ENCODE results near the gene TAS1R3. TPM values are rescaled to one million over a fixed set of nuclear protein-coding genes. Genes with fewer than 3 reads are reported as not detected.

TAS1R3 gene
- total and polyA plus RNA-seq, 12 donors, result 0.16 to 3.1 (median 0.37) TPM

DNA sequence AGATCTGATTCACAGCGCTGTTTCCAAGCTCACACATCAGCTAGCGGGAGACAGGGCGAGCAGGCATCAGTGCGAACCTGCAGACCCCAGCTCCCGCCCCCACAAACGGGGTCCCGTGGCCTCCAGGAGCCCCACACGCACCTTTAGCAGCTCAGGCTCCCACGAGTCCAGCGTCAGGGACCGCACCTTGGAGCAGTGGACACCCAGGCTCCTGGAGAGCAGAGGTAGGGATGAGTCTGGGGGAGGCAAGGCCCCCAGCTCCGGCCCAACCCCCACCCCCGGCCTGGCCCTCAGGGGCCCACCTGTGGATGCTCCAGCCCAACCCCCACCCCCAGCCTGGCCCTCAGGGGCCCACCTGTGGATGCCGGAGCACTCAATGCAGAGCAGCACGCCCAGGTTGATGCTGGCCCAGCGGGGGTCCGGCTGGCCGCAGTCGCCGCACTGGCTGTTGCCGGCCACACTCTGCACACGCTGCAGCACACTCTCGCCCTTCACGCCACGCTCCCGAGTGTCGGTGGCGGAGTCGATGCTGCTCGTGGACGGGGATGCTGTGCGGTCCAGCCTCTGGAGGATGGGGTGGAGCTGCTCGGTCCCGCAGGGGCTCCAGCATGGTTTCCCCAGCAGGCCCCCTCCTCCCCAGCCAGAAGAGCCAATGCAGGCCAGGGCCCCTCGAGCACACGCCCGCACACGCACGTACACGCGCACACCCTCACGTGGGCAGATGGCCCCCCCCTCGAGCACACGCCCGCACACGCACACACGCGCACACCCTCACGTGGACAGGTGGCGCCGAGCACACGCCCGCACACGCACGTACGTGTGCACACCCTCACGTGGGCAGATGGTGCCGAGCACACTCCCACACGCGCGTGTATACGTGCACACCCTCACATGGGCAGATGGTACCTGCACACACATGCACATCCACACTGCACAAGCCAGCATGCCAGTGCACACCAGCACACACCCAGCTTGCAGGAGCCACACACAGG, 34.7 kb upstream of the TAS1R3 start:
- ATAC-seq, result no peak
- Histone ChIP-seq H3K4me3 (no peak overlapping the region), H3K27me3 (no peaks in the 10 kb centered on the region), H3K36me3 (peaks cover 0 to 63% (median 16%) of the 10 kb centered on the region in 9 donors), H3K4me1 (peaks cover 0 to 13% (median 3%) of the 10 kb centered on the region in 9 donors), H3K27ac (no peak overlapping the region), H3K9me3 (no peaks in the 10 kb centered on the region)
- TF ChIP-seq, protein P1, sequence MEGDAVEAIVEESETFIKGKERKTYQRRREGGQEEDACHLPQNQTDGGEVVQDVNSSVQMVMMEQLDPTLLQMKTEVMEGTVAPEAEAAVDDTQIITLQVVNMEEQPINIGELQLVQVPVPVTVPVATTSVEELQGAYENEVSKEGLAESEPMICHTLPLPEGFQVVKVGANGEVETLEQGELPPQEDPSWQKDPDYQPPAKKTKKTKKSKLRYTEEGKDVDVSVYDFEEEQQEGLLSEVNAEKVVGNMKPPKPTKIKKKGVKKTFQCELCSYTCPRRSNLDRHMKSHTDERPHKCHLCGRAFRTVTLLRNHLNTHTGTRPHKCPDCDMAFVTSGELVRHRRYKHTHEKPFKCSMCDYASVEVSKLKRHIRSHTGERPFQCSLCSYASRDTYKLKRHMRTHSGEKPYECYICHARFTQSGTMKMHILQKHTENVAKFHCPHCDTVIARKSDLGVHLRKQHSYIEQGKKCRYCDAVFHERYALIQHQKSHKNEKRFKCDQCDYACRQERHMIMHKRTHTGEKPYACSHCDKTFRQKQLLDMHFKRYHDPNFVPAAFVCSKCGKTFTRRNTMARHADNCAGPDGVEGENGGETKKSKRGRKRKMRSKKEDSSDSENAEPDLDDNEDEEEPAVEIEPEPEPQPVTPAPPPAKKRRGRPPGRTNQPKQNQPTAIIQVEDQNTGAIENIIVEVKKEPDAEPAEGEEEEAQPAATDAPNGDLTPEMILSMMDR (IDR thresholded peaks at IDR 0.05), result no peak
- no peak for DNase-seq
- WGBS, 2 donors, result 94 to 96% methylated on average over 61 to 62 of the region's 62 CpGs
- intact Hi-C loops (cut with DNase I), result loop anchor here in 3 of 10 donors (10.0 kb wide), 3 partner anchors 172 to 272 kb away; partner anchors contain the start of gene AGRN (in 1 of the 3)

DNA sequence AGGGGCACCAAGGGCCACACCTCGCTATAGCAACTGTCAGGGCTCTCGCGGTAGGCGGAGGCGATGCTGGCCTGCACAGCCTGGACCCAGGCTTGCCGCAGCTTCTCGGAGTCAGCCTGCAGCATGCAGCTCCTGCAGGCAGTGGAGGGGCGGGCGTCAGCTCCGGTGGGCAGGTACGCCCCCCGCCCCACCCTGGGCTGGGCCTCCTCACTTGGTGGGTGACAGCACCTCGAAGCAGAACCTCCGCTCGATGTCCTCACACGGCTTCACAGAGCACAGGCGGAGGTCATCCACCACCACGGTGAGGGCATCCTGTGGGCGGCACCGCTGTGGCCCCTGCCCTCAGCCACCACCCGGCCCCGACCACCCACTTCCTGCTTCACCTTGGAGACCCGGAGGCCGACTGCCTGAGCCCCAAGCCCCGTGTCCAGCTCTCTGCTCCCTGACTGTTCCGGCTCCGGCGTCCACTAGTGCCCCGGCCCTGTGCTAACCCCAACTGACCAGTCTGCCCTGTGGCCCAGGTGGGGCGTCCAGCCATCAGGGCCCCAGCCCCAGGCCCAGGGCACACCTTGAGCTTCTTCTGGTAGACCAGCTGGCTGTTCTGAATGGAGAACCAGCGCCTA, 33.2 kb upstream of the TAS1R3 start:
- peaks cover 0 to 8% (median 0%) of the 10 kb centered on the region in 9 donors for H3K4me1 ChIP-seq
- H3K4me3 ChIP-seq, result no peak overlapping the region
- H3K36me3 ChIP-seq, result peaks cover 0 to 62% (median 16%) of the 10 kb centered on the region in 9 donors
- H3K27me3 ChIP-seq, result no peaks in the 10 kb centered on the region
- WGBS, 2 donors, result 92 to 96% methylated on average over 31 of the region's 31 CpGs
- intact Hi-C loops (cut with DNase I), result loop anchor here in 3 of 10 donors (10.0 kb wide), 3 partner anchors 173 to 273 kb away; partner anchors contain the start of gene AGRN (in 1 of the 3)
- TF ChIP-seq, protein P1 (IDR thresholded peaks at IDR 0.05), result no peak
- no peaks in the 10 kb centered on the region for H3K9me3 ChIP-seq
- DNase-seq, result no peak
- no peak for ATAC-seq
- no peak overlapping the region for H3K27ac ChIP-seq

DNA sequence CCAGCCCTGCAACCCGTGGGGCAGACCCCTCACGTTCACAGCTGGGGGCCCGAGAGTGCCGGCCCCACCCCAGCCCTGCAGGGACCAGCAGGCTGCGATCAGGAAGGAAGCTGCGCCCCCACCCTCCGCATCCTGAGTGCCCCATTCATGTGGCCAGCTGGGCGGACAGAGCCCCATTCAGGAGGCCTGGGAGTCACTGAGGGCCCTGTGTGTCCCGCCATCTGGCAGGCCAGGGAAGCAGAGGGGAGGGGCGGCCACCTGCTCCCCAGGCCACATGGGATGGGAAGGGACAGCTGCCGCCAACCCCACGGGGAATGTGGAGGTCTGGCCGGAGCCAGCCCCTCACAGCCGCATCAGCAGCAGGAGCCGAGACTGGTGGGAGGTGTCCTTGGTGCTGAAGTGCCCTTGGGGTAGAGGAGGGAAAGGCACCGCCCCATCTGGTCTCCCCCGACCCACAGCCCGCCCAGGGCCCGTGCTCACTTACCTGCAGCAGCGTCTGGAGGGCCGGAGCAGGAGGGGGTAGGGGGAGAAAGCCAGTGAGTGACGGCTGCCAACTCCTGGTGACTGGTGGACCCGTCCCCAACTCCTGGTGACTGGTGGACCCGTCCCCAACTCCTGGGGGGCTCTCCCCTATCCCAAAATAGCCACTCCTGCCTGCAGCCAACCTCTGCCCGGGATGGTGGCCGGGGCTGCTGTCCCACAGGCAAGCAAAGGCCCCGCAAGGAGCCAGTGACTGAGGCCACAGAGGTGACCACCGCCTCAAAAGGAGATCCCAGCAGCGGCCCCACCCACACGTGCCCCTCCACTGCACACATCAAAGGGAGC, 32.0 kb upstream of the TAS1R3 start:
- DNase-seq (no peak), ATAC-seq (peak in 1 of 8 donors; percentile 25)
- Histone ChIP-seq H3K27me3 (no peaks in the 10 kb centered on the region), H3K4me3 (no peak overlapping the region), H3K9me3 (no peaks in the 10 kb centered on the region), H3K27ac (no peak overlapping the region), H3K36me3 (peaks cover 0 to 54% (median 16%) of the 10 kb centered on the region in 9 donors), H3K4me1 (peaks cover 0 to 12% (median 4%) of the 10 kb centered on the region in 9 donors)
- TF ChIP-seq, protein P1 (IDR thresholded peaks at IDR 0.05), result no peak
- intact Hi-C loops (cut with DNase I), result loop anchor here in 3 of 10 donors (10.0 kb wide), 3 partner anchors 174 to 274 kb away; partner anchors contain the start of gene AGRN (in 1 of the 3)
- WGBS, 2 donors, result 62 to 67% methylated on average over 27 to 30 of the region's 30 CpGs
